UCSD-AML1 (cell line): Measurements from ENCODE around the gene CHIA.
"Not testable (repeated sequence)": the region's sequence is repeated elsewhere in the genome, so short reads cannot be mapped to it uniquely, and the experiment has no call there.

Experiments used
- DNase-seq: peaks from one replicate; lab custom pipeline; 2025; ENCODE audit not compliant: unreplicated experiment; lab: John Stamatoyannopoulos, UW

The CHIA gene

GRCh38 chr1:111283838-111284237, 6.8 kb upstream of the CHIA start:
- DNase-seq: no peak

GRCh38 chr1:111285879-111286278, 4.8 kb upstream of the CHIA start:
- DNase-seq: no peak

GRCh38 chr1:111286912-111287311, 3.7 kb upstream of the CHIA start:
- no peak for DNase-seq

- DNase-seq: no peak
These were observed 1.3 kb upstream of the CHIA start for GRCh38 chr1:111289371-111289770.

- DNase-seq: no peak
These were observed 547 bp upstream of the CHIA start for GRCh38 chr1:111290104-111290503.

- no peak for DNase-seq
These were observed 3.7 kb downstream of the CHIA start for GRCh38 chr1:111294390-111294789.

GRCh38 chr1:111302374-111302773, 11.7 kb downstream of the CHIA start:
- DNase-seq: no peak

GRCh38 chr1:111309690-111310089, 19.0 kb downstream of the CHIA start:
- DNase-seq: no peak

GRCh38 chr1:111318523-111318922, 27.9 kb downstream of the CHIA start:
- DNase-seq: no peak

GRCh38 chr1:111320066-111320879, 29.6 kb downstream of the CHIA start:
- no peak for DNase-seq

GRCh38 chr1:111323231-111323630, 32.6 kb downstream of the CHIA start:
- DNase-seq: no peak

- no peak for DNase-seq
These were observed 41.5 kb downstream of the CHIA start for GRCh38 chr1:111332190-111332589.

GRCh38 chr1:111334169-111334568, 43.5 kb downstream of the CHIA start:
- no peak for DNase-seq

- not testable (repeated sequence) for DNase-seq
These were observed 44.7 kb downstream of the CHIA start for GRCh38 chr1:111335214-111335877.

GRCh38 chr1:111338849-111339248, 48.2 kb downstream of the CHIA start:
- not testable (repeated sequence) for DNase-seq

- DNase-seq: peak; percentile 58
These were observed 55.6 kb downstream of the CHIA start for GRCh38 chr1:111346089-111346885.

- DNase-seq: no peak
These were observed 56.4 kb downstream of the CHIA start for GRCh38 chr1:111347026-111347425.

- no peak for DNase-seq
These were observed 61.0 kb downstream of the CHIA start for GRCh38 chr1:111351700-111352099.

- DNase-seq: no peak
These were observed 63.9 kb downstream of the CHIA start for GRCh38 chr1:111354584-111354983.

GRCh38 chr1:111358964-111359363, 68.3 kb downstream of the CHIA start:
- DNase-seq: no peak

- no peak for DNase-seq
These were observed 68.7 kb downstream of the CHIA start for GRCh38 chr1:111359376-111359775.

- not testable (repeated sequence) for DNase-seq
These were observed 69.6 kb downstream of the CHIA start for GRCh38 chr1:111360257-111360656.
